ENCODE data around the gene STRC.
"Not testable (repeated sequence)": the region's sequence is repeated elsewhere in the genome, so short reads cannot be mapped to it uniquely, and the experiment has no call there.

STRC gene

GRCh38 chr15:43618700-43619099, at the start of gene STRC:
STRC (minus strand) TSS chr15:43618800; CDS start chr15:43618722, 78 bp downstream.
- not testable (repeated sequence) for DNase-seq (ENCODE audit: low spot score)

GRCh38 chr15:43666177-43666576, 47.6 kb upstream of the STRC start:
- not testable (repeated sequence) for DNase-seq (ENCODE audit: low spot score)

GRCh38 chr15:43663333-43663732, 44.7 kb upstream of the STRC start:
- not testable (repeated sequence) for DNase-seq (ENCODE audit: low spot score)

GRCh38 chr15:43662293-43662692, 43.7 kb upstream of the STRC start:
- not testable (repeated sequence) for DNase-seq (ENCODE audit: low spot score)

- not testable (repeated sequence) for DNase-seq (ENCODE audit: low spot score)
These were observed 41.1 kb upstream of the STRC start for GRCh38 chr15:43659727-43660126.

GRCh38 chr15:43649430-43649926, 30.9 kb upstream of the STRC start:
- DNase-seq (ENCODE audit: low spot score): not testable (repeated sequence)

- no peak for DNase-seq (ENCODE audit: low spot score)
These were observed 30.2 kb upstream of the STRC start, which contains the start of gene CATSPER2 for GRCh38 chr15:43648649-43649429. CATSPER2 (minus strand) TSS chr15:43648844; CDS start chr15:43648061, 783 bp downstream.

- DNase-seq (ENCODE audit: low spot score): not testable (repeated sequence)
These were observed 20.0 kb upstream of the STRC start for GRCh38 chr15:43638464-43639204.

- DNase-seq (ENCODE audit: low spot score): not testable (repeated sequence)
These were observed 8.3 kb upstream of the STRC start for GRCh38 chr15:43626937-43627336.

- no peak for DNase-seq (ENCODE audit: low spot score)
These were observed 6.5 kb upstream of the STRC start for GRCh38 chr15:43625106-43625505.

- DNase-seq (ENCODE audit: low spot score): not testable (repeated sequence)
These were observed 3.6 kb upstream of the STRC start for GRCh38 chr15:43622068-43622799.

GRCh38 chr15:43617750-43618149, 850 bp downstream of the STRC start:
- DNase-seq (ENCODE audit: low spot score): not testable (repeated sequence)

GRCh38 chr15:43602233-43602632, 16.4 kb downstream of the STRC start:
- DNase-seq (ENCODE audit: low spot score): not testable (repeated sequence)

- not testable (repeated sequence) for DNase-seq (ENCODE audit: low spot score)
These were observed 18.4 kb downstream of the STRC start for GRCh38 chr15:43600200-43600599.

- DNase-seq (ENCODE audit: low spot score): not testable (repeated sequence)
These were observed 19.5 kb downstream of the STRC start for GRCh38 chr15:43599131-43599530.

- not testable (repeated sequence) for DNase-seq (ENCODE audit: low spot score)
These were observed 25.0 kb downstream of the STRC start, which contains the start of gene CKMT1B for GRCh38 chr15:43593328-43594190. CKMT1B (plus strand) TSS chr15:43594027; CDS start chr15:43594219, 192 bp downstream.

- DNase-seq (ENCODE audit: low spot score): not testable (repeated sequence)
These were observed 25.8 kb downstream of the STRC start for GRCh38 chr15:43592841-43593240.

- DNase-seq (ENCODE audit: low spot score): not testable (repeated sequence)
These were observed 28.7 kb downstream of the STRC start, which contains the start of gene PPIP5K1 for GRCh38 chr15:43589778-43590466. PPIP5K1 (minus strand) TSS chr15:43590208; CDS start chr15:43584504, 5,704 bp downstream.

- not testable (repeated sequence) for DNase-seq (ENCODE audit: low spot score)
These were observed 44.0 kb downstream of the STRC start for GRCh38 chr15:43574607-43575006.

- DNase-seq (ENCODE audit: low spot score): not testable (repeated sequence)
These were observed 52.0 kb downstream of the STRC start for GRCh38 chr15:43566615-43567014.

Measured in AG08395 (cell line).